Measurements from ENCODE around the gene SLCO2A1. TPM values are rescaled to one million over a fixed set of nuclear protein-coding genes. Genes with fewer than 3 reads are reported as not detected.

SLCO2A1 gene
- total RNA-seq, 4 donors from 2014 or later, result 3.3 to 18.9 (median 6.0) TPM

- DNase-seq, result no peak
- Histone ChIP-seq H3K9me3 (no peaks in the 10 kb centered on the region), H3K36me3 (no peaks in the 10 kb centered on the region), H3K27me3 (no peaks in the 10 kb centered on the region), H3K27ac (no peak overlapping the region), H3K4me1 (no peaks in the 10 kb centered on the region), H3K4me3 (no peak overlapping the region)
- TF ChIP-seq CTCF (IDR thresholded peaks at IDR 0.05), result no peak
- intact Hi-C loops (cut with DNase I), result no loop called here
- WGBS, 2 donors, result 79 to 86% methylated on average over 5 of the region's 5 CpGs
Measured at GRCh38 chr3:133880287-133880686, 149.4 kb downstream of the SLCO2A1 start.

DNA sequence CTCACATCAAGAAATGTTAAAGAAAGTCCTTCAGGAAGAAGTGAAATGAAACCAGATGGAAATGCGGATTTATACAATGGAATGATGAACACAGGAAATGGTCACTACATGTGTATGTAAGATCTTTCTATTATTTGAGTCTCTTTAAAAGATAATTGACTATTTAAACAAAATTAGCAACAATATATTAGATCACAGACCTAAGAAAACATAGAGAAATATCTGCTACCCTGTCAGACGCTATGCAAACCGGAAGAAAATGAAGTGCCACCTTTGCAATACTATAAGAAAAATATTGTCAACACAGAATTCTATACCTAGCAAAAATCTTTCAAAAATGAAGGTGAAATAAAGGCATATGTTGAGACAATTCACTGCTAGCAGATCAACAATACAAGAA, 151.2 kb downstream of the SLCO2A1 start:
- H3K27me3 ChIP-seq, result no peaks in the 10 kb centered on the region
- no peaks in the 10 kb centered on the region for H3K36me3 ChIP-seq
- 82 to 96% methylated on average over 3 of the region's 3 CpGs for WGBS, 2 donors
- TF ChIP-seq POLR2A (IDR thresholded peaks at IDR 0.05), result no peak
- no peak for TF ChIP-seq CTCF (IDR thresholded peaks at IDR 0.05)
- no peaks in the 10 kb centered on the region for H3K9me3 ChIP-seq
- H3K4me3 ChIP-seq, result no peak overlapping the region
- H3K4me1 ChIP-seq, result no peaks in the 10 kb centered on the region
- intact Hi-C loops (cut with DNase I), result no loop called here
- DNase-seq, result no peak
- H3K27ac ChIP-seq, result no peak overlapping the region

Other genes with a start within 250 kb of the SLCO2A1 start
- 100 to 1,000 TPM in 1 of 4 donors, 10 to 100 TPM in 3; 25.1 to 107 (median 44.1) TPM for gene SRPRB, start 224.1 kb downstream of the SLCO2A1 start, total RNA-seq
- gene RAB6B, start 134.0 kb downstream of the SLCO2A1 start, total RNA-seq, result 1 to 10 TPM in 2 of 4 donors, under 1 TPM in 2; 0.09 to 1.7 (median 0.68) TPM
- 10 to 100 TPM; 29.3 to 75.5 (median 39.1) TPM for gene RYK, start 220.9 kb upstream of the SLCO2A1 start, total RNA-seq